AG09319 (cell line): ENCODE results near the gene SPPL3.
"Not testable (repeated sequence)": the region's sequence is repeated elsewhere in the genome, so short reads cannot be mapped to it uniquely, and the experiment has no call there.

Experiments used
- DNase-seq: peaks from one replicate; pipeline ENCODE4 v3.0.0-alpha.2; 2010; ENCODE audit warnings: low read depth; ENCODE audit errors: extremely low read depth
- CTCF ChIP-seq: IDR thresholded peaks from 2 replicates; pipeline ENCODE4 v1.5.1; 2011; ENCODE audit warnings: low read depth, mild to moderate bottlenecking, inconsistent platforms, low read length, moderate library complexity

Gene SPPL3

GRCh38 chr12:120904197-120904773 lies at the start of gene SPPL3:
SPPL3 (minus strand) TSS chr12:120904358; CDS start chr12:120903867, 491 bp downstream.
- no peak for TF ChIP-seq CTCF
- DNase-seq = peak; percentile 46

- DNase-seq = no peak
- TF ChIP-seq CTCF = no peak
These were observed 46.6 kb upstream of the SPPL3 start for GRCh38 chr12:120950807-120951206.

GRCh38 chr12:120950260-120950799 lies 46.2 kb upstream of the SPPL3 start:
- DNase-seq = not testable (repeated sequence)

- DNase-seq = not testable (repeated sequence)
These were observed 41.4 kb upstream of the SPPL3 start for GRCh38 chr12:120945516-120945915.

- TF ChIP-seq CTCF = peak; percentile 78
- no peak for DNase-seq
These were observed 40.6 kb upstream of the SPPL3 start for GRCh38 chr12:120944645-120945217.

- no peak for DNase-seq
- TF ChIP-seq CTCF = no peak
These were observed 39.3 kb upstream of the SPPL3 start for GRCh38 chr12:120943482-120943881.

- DNase-seq = no peak
- TF ChIP-seq CTCF = no peak
These were observed 37.8 kb upstream of the SPPL3 start for GRCh38 chr12:120941846-120942405.

GRCh38 chr12:120941412-120941811 lies 37.3 kb upstream of the SPPL3 start:
- TF ChIP-seq CTCF = no peak
- no peak for DNase-seq
